SIG-M5 treated with dmso at 0.1 percent for 504 hours (cell line): ENCODE data around the gene CSNK2A3.
A peak's percentile ranks its signal among the peaks of the same experiment; 100 is the strongest.

Experiments
- DNase-seq: peaks from one replicate; lab custom pipeline; 2025; ENCODE audit not compliant: unreplicated experiment; lab: John Stamatoyannopoulos, UW

The CSNK2A3 gene

GRCh38 chr11:11338304-11338703 lies 14.7 kb downstream of the CSNK2A3 start:
- DNase-seq, result no peak

GRCh38 chr11:11336664-11337063 lies 16.4 kb downstream of the CSNK2A3 start:
- no peak for DNase-seq

GRCh38 chr11:11335043-11335442 lies 18.0 kb downstream of the CSNK2A3 start:
- no peak for DNase-seq

- no peak for DNase-seq
These were observed 18.4 kb downstream of the CSNK2A3 start for GRCh38 chr11:11334607-11335006.

GRCh38 chr11:11332141-11332710 lies 20.8 kb downstream of the CSNK2A3 start:
- no peak for DNase-seq

- DNase-seq, result no peak
These were observed 23.8 kb downstream of the CSNK2A3 start for GRCh38 chr11:11329062-11329806.

GRCh38 chr11:11324090-11324489 lies 29.0 kb downstream of the CSNK2A3 start:
- no peak for DNase-seq

GRCh38 chr11:11322101-11322500 lies 30.9 kb downstream of the CSNK2A3 start:
- no peak for DNase-seq

- no peak for DNase-seq
These were observed 32.2 kb downstream of the CSNK2A3 start for GRCh38 chr11:11320825-11321224.

- peak; percentile 95 for DNase-seq
These were observed 34.1 kb downstream of the CSNK2A3 start for GRCh38 chr11:11318961-11319360.

- DNase-seq, result no peak
These were observed 34.6 kb downstream of the CSNK2A3 start for GRCh38 chr11:11318461-11318860.

- no peak for DNase-seq
These were observed 36.3 kb downstream of the CSNK2A3 start for GRCh38 chr11:11316651-11317230.

GRCh38 chr11:11313902-11314692 lies 39.0 kb downstream of the CSNK2A3 start:
- DNase-seq, result no peak

- DNase-seq, result peak; percentile 42
These were observed 39.6 kb downstream of the CSNK2A3 start for GRCh38 chr11:11313426-11313825.

GRCh38 chr11:11312738-11313137 lies 40.3 kb downstream of the CSNK2A3 start:
- no peak for DNase-seq

GRCh38 chr11:11311169-11311568 lies 41.9 kb downstream of the CSNK2A3 start:
- peak; percentile 92 for DNase-seq

GRCh38 chr11:11309906-11310305 lies 43.1 kb downstream of the CSNK2A3 start:
- DNase-seq, result no peak

- no peak for DNase-seq
These were observed 44.8 kb downstream of the CSNK2A3 start for GRCh38 chr11:11308249-11308648.

- no peak for DNase-seq
These were observed 46.2 kb downstream of the CSNK2A3 start for GRCh38 chr11:11306855-11307254.

GRCh38 chr11:11304550-11304949 lies 48.5 kb downstream of the CSNK2A3 start:
- DNase-seq, result no peak

GRCh38 chr11:11302565-11302964 lies 50.5 kb downstream of the CSNK2A3 start:
- DNase-seq, result no peak
